ENCODE data around the gene GDPD5.

GDPD5 gene

DNA sequence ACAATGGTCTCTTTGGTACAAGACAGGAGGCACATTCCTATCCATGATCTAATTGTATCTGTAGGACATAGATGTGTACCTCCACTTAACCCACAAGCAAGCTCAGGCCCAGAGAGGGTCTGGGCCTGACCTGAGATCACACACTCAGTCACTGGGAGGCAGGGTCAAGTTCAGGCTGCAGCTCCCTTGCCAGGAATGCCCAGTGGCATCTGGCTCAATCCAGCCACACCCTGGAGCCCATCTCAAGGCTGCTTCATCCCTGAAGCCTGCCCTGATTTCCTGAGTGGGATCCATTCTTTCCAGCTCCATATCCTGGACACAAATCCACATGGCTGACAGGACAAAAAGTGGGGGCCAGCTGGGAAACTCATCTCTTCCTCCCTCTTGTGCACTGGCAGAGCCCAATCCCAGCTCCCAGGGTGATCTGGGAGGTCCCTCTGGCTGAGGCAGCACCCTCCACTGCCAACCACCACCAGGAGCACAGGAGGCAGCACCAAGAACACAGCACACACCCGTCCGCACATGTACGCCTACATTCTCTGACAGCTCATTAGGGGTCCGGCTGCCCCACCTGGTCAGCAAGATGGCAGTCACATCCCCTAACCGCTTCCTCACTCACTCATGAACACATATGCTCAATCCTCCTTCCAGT lies 53.5 kb downstream of the GDPD5 start:
- Histone ChIP-seq H3K27ac (ENCODE audit: low read depth, low read length) (no peak overlapping the region), H3K9me2 (replicated peaks; ENCODE audit: insufficient read depth, low read length) (no peaks in the 10 kb centered on the region), H4K20me1 (ENCODE audit: low read depth, low read length) (no peaks in the 10 kb centered on the region), H3K27me3 (ENCODE audit: low read length) (no peaks in the 10 kb centered on the region), H3K9ac (ENCODE audit: low read length) (no peak overlapping the region), H3K36me3 (ENCODE audit: low read length) (no peaks in the 10 kb centered on the region), H3K4me2 (ENCODE audit: low read depth, low read length, poor library complexity, severe bottlenecking) (no peak overlapping the region), H2AFZ (ENCODE audit: low read depth, low read length, severe bottlenecking) (no peak overlapping the region), H3F3A (ENCODE audit: insufficient read depth) (no peaks in the 10 kb centered on the region), H3K79me2 (ENCODE audit: insufficient read depth, low read length) (no peaks in the 10 kb centered on the region), H3K9me3 (ENCODE audit: insufficient read depth, low read length) (no peaks in the 10 kb centered on the region), H3K4me3 (ENCODE audit: insufficient read depth, low read length, poor library complexity, severe bottlenecking) (no peak overlapping the region)
- TF ChIP-seq EZH2phosphoT487 (conservative IDR thresholded peaks at IDR 0.05; ENCODE audit: low read length): no peak
- TF ChIP-seq, protein P1, sequence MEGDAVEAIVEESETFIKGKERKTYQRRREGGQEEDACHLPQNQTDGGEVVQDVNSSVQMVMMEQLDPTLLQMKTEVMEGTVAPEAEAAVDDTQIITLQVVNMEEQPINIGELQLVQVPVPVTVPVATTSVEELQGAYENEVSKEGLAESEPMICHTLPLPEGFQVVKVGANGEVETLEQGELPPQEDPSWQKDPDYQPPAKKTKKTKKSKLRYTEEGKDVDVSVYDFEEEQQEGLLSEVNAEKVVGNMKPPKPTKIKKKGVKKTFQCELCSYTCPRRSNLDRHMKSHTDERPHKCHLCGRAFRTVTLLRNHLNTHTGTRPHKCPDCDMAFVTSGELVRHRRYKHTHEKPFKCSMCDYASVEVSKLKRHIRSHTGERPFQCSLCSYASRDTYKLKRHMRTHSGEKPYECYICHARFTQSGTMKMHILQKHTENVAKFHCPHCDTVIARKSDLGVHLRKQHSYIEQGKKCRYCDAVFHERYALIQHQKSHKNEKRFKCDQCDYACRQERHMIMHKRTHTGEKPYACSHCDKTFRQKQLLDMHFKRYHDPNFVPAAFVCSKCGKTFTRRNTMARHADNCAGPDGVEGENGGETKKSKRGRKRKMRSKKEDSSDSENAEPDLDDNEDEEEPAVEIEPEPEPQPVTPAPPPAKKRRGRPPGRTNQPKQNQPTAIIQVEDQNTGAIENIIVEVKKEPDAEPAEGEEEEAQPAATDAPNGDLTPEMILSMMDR (IDR thresholded peaks at IDR 0.05; ENCODE audit: insufficient read depth, low read length, poor library complexity, severe bottlenecking): no peak

DNA sequence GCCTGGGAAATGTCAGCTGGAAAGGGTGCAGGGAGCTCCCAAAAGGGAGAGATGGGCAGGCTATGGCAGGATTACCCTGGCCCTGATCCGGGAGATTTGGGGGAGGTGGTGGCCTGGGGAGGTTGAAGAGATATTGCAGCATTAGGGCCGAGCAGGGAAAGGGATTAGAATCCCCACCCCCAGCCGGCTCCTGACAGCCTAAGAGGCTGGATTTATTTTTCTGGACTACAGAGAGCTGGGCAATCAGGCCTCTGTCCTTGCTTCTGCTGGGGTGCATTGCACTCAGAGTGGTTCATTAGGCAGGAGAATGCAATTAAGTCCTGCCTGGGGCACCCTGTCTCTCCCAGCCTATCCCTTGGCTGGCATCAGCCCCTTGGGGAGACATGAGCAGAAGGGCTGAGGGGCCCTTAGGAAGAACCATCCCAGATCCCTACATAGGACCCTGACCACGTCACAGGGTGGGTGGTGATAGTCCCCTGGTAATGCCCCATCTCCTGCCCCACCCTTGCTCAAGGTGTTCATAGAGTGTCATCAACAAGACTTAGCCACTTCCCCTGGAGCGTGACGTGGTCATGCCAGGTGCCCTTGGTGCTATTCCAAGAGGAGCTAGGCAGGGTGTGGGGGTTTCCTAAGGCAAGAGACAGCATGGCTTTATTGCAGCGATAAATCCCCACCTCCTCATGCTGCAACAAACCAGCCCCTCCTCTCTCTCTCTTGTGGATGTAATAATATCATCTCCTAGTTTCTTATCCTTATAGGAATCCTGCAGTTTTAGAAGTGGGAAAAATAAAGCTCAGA lies 54.4 kb downstream of the GDPD5 start:
- Histone ChIP-seq H4K20me1 (ENCODE audit: low read depth, low read length) (no peaks in the 10 kb centered on the region), H3K79me2 (ENCODE audit: insufficient read depth, low read length) (no peaks in the 10 kb centered on the region), H3K27me3 (ENCODE audit: low read length) (no peaks in the 10 kb centered on the region), H3K4me2 (ENCODE audit: low read depth, low read length, poor library complexity, severe bottlenecking) (no peak overlapping the region), H3K4me3 (ENCODE audit: insufficient read depth, low read length, poor library complexity, severe bottlenecking) (no peak overlapping the region), H3K27ac (ENCODE audit: low read depth, low read length) (no peak overlapping the region), H3K9ac (ENCODE audit: low read length) (no peak overlapping the region), H3F3A (ENCODE audit: insufficient read depth) (no peaks in the 10 kb centered on the region), H3K36me3 (ENCODE audit: low read length) (no peaks in the 10 kb centered on the region), H3K9me3 (ENCODE audit: insufficient read depth, low read length) (no peaks in the 10 kb centered on the region), H2AFZ (ENCODE audit: low read depth, low read length, severe bottlenecking) (no peak overlapping the region), H3K9me2 (replicated peaks; ENCODE audit: insufficient read depth, low read length) (no peaks in the 10 kb centered on the region)
- no peak for TF ChIP-seq EZH2phosphoT487 (conservative IDR thresholded peaks at IDR 0.05; ENCODE audit: low read length)

DNA sequence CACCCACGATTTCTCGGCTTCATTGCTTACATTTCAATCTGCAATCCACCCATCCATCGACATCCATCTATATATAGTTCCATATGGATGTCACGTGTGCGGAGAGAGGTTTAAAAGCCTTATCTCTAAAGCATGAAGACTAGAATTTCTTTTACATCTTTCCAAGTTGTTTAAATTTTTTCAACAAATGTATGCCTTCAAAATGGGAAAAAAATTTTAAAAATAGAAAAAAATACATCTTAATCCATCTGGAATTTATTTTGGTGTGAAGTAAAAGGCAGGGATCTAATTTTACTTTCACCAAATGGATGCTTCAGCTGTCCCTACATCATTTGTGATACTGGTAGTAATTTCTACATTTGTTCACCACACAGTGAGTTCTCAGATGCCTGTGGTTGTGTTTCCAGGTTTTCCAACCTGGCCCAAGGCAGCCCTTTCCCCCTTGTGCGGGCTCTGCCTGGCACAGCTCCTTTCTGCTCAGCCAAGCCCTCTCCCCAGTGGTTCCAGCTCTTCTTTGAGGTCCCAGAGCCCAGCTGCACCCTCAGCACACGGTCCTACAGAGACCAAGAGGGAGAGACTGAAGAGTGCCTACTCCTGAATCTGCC lies 55.2 kb downstream of the GDPD5 start:
- Histone ChIP-seq H3K4me3 (ENCODE audit: insufficient read depth, low read length, poor library complexity, severe bottlenecking) (no peak overlapping the region), H3K36me3 (ENCODE audit: low read length) (no peaks in the 10 kb centered on the region), H3F3A (ENCODE audit: insufficient read depth) (no peaks in the 10 kb centered on the region), H3K9me2 (replicated peaks; ENCODE audit: insufficient read depth, low read length) (no peaks in the 10 kb centered on the region), H3K9me3 (ENCODE audit: insufficient read depth, low read length) (no peaks in the 10 kb centered on the region), H3K27ac (ENCODE audit: low read depth, low read length) (no peak overlapping the region), H2AFZ (ENCODE audit: low read depth, low read length, severe bottlenecking) (no peak overlapping the region), H3K79me2 (ENCODE audit: insufficient read depth, low read length) (no peaks in the 10 kb centered on the region), H3K27me3 (ENCODE audit: low read length) (no peaks in the 10 kb centered on the region), H3K9ac (ENCODE audit: low read length) (no peak overlapping the region), H3K4me2 (ENCODE audit: low read depth, low read length, poor library complexity, severe bottlenecking) (no peak overlapping the region), H4K20me1 (ENCODE audit: low read depth, low read length) (no peaks in the 10 kb centered on the region)
- TF ChIP-seq, protein P1 (IDR thresholded peaks at IDR 0.05; ENCODE audit: insufficient read depth, low read length, poor library complexity, severe bottlenecking): no peak
- TF ChIP-seq EZH2phosphoT487 (conservative IDR thresholded peaks at IDR 0.05; ENCODE audit: low read length): no peak
